CD4-positive, alpha-beta T cell treated with Interleukin-10 for 1 hour (primary cell): ENCODE measurements around the gene PEX19.

Experiments
- DNase-seq: peaks from one replicate; pipeline ENCODE4 v3.0.0-alpha.2; 2020

The PEX19 gene

DNA sequence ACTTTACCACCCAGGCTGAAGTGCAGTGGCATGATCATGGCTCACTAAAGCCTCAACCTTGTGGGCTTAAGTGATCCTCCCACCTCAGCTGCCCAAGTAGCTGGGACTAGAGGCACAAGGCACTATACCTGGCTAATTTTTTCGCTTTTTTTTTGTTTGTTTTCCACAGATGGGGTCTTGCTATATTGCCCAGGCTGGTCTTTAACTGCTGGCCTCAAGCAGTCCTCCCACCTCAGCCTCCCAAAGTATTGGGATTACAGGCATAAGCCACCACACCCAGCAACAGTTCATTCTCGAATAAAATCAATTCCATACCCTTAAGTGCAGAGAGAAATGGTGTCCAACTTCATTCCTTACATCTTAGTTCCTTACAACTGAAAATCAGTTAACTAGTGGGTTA, 47.4 kb downstream of the PEX19 start:
- DNase-seq: no peak

DNA sequence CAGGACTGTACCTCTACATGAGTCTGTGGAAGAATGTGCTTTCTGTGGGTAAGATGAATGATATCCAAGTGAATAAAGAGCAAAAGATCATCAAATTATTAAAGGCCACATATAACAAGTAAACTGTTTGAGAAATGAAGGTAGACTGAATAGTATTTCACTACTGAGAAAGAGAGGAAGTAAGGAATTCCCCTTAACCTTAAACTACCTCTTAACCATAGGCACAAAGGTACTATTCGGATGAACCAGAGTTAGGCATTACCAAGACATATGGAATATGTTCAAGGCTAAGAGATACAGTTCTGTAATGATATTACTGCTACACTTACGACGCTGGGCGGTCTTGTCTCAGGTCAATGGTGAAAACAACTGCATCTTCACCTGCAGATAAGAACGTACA, 48.1 kb downstream of the PEX19 start:
- no peak for DNase-seq

DNA sequence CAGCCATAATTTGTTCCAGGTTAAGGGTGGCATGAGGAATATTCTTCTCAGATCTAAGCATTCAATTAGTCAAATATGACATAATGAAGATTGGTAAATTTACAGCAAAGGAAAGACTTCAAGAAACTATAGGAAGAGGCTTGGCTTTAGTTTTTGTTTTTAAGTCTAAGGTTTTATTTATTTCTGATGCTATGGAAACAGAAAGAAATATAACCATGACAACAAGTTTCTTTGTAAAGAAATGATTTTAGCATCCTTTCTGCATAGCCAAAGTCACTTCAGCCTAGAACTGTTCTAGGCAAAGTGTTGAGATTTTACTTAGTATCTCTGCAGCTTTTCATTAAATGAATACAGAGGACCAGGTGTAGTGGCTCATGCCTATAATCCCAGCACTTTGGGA, 52.0 kb downstream of the PEX19 start:
- DNase-seq: no peak

DNA sequence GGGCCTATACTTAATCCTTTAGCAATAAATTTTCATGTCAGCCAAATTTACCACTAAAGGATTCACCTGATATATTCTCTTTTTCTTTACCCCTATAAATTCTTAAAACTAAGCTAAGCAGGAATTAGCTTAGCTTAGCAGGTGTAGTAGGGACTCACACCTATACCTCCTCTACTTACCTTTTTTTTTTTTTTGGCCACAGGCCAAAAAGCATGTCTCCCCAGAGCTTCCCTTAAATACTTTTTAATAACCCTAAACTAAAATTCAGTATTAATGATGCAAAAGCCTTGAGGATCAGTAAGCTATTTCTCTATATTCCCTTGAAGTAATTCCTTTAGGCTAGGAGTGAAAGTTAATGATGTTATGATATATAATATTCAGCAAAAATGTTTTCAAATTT, 56.5 kb downstream of the PEX19 start:
- DNase-seq: no peak

DNA sequence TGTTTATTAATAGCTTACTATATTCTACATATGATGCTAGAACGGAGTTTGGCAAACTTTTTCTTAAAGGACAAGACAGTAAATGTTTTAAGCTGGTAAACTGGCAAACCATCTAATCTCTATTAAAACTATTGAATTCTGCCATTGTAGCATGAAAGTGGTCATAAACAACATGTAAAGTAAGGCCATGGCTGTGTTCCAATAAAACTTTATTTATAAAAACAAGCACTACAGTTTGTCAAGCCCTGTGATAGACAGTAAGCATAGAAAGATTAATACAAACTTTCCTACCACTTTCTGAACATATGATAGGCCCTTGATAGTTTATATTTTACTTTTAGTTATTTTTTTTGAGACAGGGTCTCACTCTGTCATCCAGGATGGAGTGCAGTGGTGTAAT, 57.4 kb downstream of the PEX19 start:
- DNase-seq: no peak

DNA sequence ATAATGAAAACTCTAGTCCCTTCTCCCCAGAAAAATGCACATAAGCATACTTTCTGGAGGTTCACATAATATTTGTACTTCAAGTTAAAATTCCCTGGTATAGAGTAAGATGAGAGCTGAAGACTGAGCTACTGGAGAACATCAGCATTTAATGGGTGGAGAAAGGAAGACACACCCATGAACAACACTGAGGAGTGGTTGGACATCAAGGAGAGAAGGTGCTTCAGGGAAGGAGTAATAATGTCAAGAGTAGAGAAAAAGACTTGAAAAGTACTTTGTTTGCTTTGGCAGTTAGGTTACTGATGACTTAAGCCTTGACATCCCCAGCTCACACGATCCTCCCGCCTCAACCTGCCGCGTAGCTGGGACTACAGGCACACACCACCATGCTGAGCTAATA, 57.9 kb downstream of the PEX19 start:
- no peak for DNase-seq
